HPDE6-E6E7 (cell line): ENCODE results near the gene PRPH2.
A peak's percentile ranks its signal among the peaks of the same experiment; 100 is the strongest.
"Not testable (repeated sequence)": the region's sequence is repeated elsewhere in the genome, so short reads cannot be mapped to it uniquely, and the experiment has no call there.

Experiments used
- DNase-seq: peaks from one replicate; pipeline ENCODE4 v3.0.0; 2011; ENCODE audit warnings: missing footprints; ENCODE audit errors: extremely low spot score

Gene PRPH2

GRCh38 chr6:42742116-42742894 is 19.9 kb upstream of the PRPH2 start:
- DNase-seq, result peak; percentile 39

- no peak for DNase-seq
Measured at GRCh38 chr6:42740725-42741124, 18.3 kb upstream of the PRPH2 start.

DNA sequence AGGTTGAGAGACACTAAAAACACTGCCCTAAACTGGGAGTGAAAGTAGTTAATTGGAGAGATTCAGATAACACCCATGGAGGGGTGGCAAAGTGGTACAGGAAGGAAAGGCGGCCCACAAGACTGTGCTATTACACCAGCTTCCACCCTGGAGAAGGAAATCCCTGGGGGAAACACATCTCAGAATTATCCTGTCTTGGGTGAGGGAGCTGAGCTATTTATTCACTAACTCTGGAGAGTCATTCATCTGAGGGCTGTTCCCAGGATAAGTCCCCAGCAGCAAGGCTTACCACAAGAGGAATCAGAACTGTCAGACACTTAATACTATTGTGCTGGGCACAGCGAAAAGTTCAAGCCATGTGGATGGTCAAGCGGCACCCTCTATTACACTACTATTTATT is 13.6 kb upstream of the PRPH2 start:
- no peak for DNase-seq

DNA sequence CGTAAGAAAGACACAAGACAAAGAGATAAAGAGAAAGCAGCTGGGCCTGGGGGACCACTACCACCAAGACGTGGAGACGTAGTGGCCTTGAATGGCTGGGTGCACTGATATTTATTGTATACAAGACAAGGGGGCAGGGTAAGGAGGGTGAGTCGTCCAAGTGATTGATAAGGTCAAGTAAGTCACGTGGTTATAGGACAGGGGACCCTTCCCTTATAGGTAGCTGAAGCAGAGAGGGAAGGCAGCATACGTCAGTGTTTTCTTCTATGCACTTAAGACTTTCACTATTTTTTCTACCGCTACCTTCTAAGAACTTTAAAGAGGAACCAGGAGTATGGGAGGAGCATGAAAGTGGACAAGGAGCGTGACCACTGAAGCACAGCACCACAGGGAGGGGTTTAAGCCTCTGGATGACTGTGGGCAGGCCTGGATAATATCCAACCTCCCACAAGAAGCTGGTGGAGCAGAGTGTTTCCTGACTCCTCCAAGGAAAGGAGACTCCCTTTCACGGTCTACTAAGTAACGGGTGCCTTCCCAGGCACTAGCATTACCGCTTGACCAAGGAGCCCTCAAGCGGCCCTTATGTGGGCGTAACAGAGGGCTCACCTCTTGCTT is 11.6 kb upstream of the PRPH2 start:
- not testable (repeated sequence) for DNase-seq

DNA sequence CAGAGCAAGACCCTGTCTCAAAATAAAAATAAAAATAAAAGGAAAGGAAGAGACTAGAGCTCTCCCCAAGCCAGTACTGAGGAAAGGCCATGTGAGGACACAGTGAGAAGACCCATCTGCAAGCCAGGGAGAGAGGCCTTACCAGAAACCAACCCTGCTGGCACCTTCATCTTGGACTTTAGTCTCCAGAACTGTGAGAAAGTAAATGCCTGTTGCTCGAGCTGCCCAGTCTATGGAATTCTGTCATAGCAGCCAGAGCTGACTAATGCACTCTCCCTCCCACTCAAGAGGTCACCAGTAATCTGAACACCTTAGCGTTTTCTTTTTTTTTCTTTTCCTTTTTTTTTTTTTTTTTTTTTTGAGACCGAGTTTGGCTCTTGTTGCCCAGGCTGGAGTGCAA is 7.3 kb upstream of the PRPH2 start:
- no peak for DNase-seq

DNA sequence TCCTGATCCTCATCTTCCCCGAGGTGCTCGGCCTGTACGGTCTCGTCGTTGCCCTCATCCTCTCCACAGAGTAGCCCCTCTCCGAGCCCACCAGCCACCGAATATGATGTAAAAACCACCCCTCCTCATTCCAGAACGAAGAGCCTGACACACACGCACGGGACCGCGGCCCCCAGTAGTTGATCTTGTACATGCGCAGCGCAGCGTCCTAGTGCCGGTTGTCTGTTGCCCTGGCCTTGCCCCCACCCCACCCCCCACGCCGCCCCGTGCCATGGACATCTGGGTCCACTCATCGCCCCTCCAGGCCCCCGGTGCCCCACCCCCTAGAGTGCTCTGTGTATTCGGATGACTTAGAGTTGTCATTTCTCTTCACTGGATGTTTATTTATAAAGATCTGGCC is 5.2 kb upstream of the PRPH2 start:
- no peak for DNase-seq

DNA sequence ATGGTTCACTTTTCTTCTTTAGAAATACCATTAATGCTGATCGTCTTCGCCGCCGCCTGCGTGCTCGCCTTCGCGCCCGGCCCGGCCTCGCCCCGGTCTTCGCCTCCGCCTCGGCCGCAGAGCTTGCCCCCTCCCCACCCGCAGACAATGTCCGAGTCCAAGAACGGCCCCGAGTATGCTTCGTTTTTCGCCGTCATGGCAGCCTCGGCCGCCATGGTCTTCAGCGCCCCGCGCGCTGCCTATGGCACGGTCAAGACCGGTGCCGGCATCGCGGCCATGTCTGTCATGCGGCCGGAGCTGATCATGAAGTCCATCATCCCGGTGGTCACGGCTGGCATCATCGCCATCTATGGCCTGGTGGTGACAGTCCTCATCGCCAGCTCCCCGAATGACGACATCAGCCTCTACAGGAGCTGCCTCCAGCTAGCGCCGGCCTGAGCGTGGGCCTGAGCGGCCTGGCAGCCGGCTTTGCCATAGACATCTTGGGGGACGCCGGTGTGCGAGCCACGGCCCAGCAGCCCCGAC is 4.8 kb upstream of the PRPH2 start:
- no peak for DNase-seq

- peak; percentile 64 for DNase-seq
Measured at GRCh38 chr6:42726485-42727086, 4.2 kb upstream of the PRPH2 start.

DNA sequence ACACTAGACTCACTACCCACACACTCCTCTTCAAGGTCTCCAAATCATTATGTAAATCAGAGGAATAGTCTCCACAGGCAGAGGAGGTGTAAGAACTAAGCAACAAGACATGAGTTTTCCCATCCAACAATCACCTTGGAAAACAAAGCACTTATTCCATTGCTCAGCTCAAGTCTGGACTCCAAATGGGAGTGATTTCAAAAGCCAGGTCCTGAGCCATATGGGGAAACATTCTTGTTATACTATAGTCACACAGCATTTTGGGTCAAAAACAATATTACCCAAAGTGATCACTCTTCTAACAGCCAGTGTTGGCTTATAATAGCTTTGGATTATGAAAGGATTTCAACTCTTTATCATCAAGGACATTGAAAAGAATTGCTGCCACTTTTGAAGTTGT is 3.6 kb upstream of the PRPH2 start:
- no peak for DNase-seq

- DNase-seq, result no peak
Measured at GRCh38 chr6:42724825-42725224, 2.4 kb upstream of the PRPH2 start.

GRCh38 chr6:42720739-42721138 is 1.7 kb downstream of the PRPH2 start:
- DNase-seq, result no peak

GRCh38 chr6:42715871-42716270 is 6.5 kb downstream of the PRPH2 start:
- no peak for DNase-seq

- peak; percentile 51 for DNase-seq
Measured at GRCh38 chr6:42714098-42714761, 8.2 kb downstream of the PRPH2 start.

DNA sequence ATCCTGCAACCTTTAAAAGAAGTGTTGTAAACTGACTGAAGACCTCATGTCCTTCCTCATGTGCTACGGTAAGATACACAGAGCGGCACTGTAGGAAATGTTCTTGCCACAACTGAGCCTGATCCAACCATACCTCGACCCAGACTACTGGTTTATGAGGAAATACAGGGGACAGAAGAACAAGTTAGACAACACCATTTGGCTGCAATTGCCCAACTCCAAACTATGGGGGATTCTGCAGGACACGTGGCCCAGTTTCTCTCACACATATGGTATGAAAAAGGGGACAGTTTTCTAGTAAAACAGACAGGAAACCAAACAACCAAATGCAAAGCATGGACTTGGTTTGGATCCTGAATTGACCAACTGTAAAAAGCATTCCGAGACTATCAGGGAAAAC is 10.5 kb downstream of the PRPH2 start:
- DNase-seq, result no peak

DNA sequence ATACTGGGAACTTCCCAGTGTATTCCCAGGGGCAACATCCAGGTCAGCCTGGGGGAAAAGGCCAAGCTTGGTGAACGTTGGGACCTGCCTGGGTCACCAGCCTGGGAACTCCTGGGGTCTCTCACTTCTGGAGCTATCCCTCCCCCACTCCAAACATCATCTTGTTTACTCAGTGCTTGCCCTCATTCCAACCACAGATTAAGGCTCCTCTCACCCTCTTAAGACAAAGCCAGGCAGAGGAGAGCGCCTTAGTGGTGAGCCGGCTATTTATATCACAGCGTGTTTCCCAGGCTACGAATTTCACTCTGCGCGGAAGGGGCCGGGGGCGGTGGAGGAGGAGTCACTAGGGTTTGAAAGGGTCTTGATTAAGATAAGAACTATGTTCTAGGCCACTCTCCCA is 12.1 kb downstream of the PRPH2 start:
- DNase-seq, result no peak

GRCh38 chr6:42709871-42710270 is 12.5 kb downstream of the PRPH2 start:
- DNase-seq, result no peak

GRCh38 chr6:42708096-42708495 is 14.3 kb downstream of the PRPH2 start:
- DNase-seq, result no peak

GRCh38 chr6:42707595-42707994 is 14.8 kb downstream of the PRPH2 start:
- DNase-seq, result no peak

GRCh38 chr6:42704937-42705374 is 17.4 kb downstream of the PRPH2 start:
- no peak for DNase-seq

- no peak for DNase-seq
Measured at GRCh38 chr6:42704251-42704936, 18.0 kb downstream of the PRPH2 start.

DNA sequence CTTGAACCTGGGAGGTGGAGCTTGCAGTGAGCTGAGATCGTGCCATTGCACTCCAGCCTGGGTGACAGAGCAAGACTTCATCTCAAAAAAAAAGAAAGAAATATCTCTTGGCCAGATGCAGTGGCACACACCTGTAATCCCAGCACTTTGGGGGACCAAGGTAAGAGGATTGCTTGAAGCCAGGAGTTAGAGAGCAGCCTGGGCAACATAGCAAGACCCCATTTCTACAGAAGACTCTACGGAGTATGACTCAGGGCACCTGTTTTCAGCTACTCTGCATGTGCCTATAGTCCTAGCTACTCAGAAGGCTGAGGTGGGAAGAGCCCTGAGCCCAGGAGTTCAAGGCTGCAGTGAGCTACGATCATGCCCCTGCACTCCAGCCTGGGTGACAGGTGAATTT is 19.6 kb downstream of the PRPH2 start:
- not testable (repeated sequence) for DNase-seq

DNA sequence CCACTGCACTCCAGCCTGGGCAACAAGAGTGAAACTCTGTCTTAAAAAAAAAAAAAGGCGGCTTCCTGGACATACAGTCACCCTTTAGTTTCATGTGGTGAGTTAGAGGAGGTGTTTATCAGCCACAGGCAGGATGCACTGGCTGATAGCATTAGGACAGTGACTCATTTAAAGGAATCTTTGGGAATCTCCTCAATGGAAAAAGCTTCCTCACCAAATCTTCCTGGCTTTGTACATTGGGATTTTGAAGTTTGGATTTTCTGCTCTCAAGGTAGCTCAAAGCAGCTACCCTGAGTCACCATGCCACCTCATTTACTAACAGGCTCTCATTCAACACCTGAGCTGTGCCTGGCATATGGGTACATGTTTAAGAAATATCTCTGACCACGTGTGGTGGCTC is 20.2 kb downstream of the PRPH2 start:
- no peak for DNase-seq
